ENCODE measurements around the gene IGFBPL1.
A peak's percentile ranks its signal among the peaks of the same experiment; 100 is the strongest.
"Not testable (repeated sequence)": the region's sequence is repeated elsewhere in the genome, so short reads cannot be mapped to it uniquely, and the experiment has no call there.

Gene IGFBPL1

GRCh38 chr9:38431116-38431515 is 6.9 kb upstream of the IGFBPL1 start:
- no peak for DNase-seq

GRCh38 chr9:38428062-38428461 is 3.8 kb upstream of the IGFBPL1 start:
- DNase-seq = no peak

- DNase-seq = no peak
Measured at GRCh38 chr9:38424918-38425317, 664 bp upstream of the IGFBPL1 start.

GRCh38 chr9:38423273-38423972 is 831 bp downstream of the IGFBPL1 start:
- DNase-seq = no peak

- no peak for DNase-seq
Measured at GRCh38 chr9:38422555-38423260, 1.5 kb downstream of the IGFBPL1 start.

- DNase-seq = no peak
Measured at GRCh38 chr9:38421498-38422211, 2.6 kb downstream of the IGFBPL1 start.

GRCh38 chr9:38419181-38419580 is 5.1 kb downstream of the IGFBPL1 start:
- no peak for DNase-seq

- DNase-seq = no peak
Measured at GRCh38 chr9:38418366-38418765, 5.9 kb downstream of the IGFBPL1 start.

GRCh38 chr9:38417003-38417945 is 7.0 kb downstream of the IGFBPL1 start:
- peak; percentile 58 for DNase-seq

GRCh38 chr9:38416461-38416860 is 7.8 kb downstream of the IGFBPL1 start:
- no peak for DNase-seq

- DNase-seq = no peak
Measured at GRCh38 chr9:38415856-38416255, 8.4 kb downstream of the IGFBPL1 start.

- DNase-seq = no peak
Measured at GRCh38 chr9:38414040-38414723, 10.1 kb downstream of the IGFBPL1 start.

- DNase-seq = no peak
Measured at GRCh38 chr9:38413283-38413682, 11.0 kb downstream of the IGFBPL1 start.

- DNase-seq = no peak
Measured at GRCh38 chr9:38412751-38413150, 11.5 kb downstream of the IGFBPL1 start.

- DNase-seq = no peak
Measured at GRCh38 chr9:38408719-38409118, 15.5 kb downstream of the IGFBPL1 start.

GRCh38 chr9:38406476-38407186 is 17.6 kb downstream of the IGFBPL1 start:
- DNase-seq = no peak

GRCh38 chr9:38405785-38406184 is 18.5 kb downstream of the IGFBPL1 start:
- DNase-seq = no peak

GRCh38 chr9:38404314-38404713 is 19.9 kb downstream of the IGFBPL1 start:
- no peak for DNase-seq

- no peak for DNase-seq
Measured at GRCh38 chr9:38401994-38402393, 22.3 kb downstream of the IGFBPL1 start.

- DNase-seq = not testable (repeated sequence)
Measured at GRCh38 chr9:38399191-38399590, 25.1 kb downstream of the IGFBPL1 start.

GRCh38 chr9:38396371-38396671 is 27.9 kb downstream of the IGFBPL1 start:
- DNase-seq = no peak

Measured in hematopoietic multipotent progenitor cell treated with erythropoietin and hydrocortisone succinate and interleukin-3 and kit ligand, for 6 days (in vitro differentiated cells).